SK-N-SH (cell line): ENCODE data around the gene GPR15LG.

Experiments
- CHD2 ChIP-seq: fragments of 150-350 bp; IDR thresholded peaks from 2 replicates; pipeline ENCODE4 v1.6.1; 2018; ENCODE audit warnings: low read length; ENCODE audit not compliant: partially characterized antibody
- EZH2phosphoT487 ChIP-seq: fragments of 200-600 bp; sonication (generic); IDR thresholded peaks from 2 replicates; pipeline ENCODE4 v1.6.1; 2017; ENCODE audit warnings: low read depth, mixed run types, mild to moderate bottlenecking, antibody characterized with exemption, moderate library complexity, borderline replicate concordance
- FOXM1 ChIP-seq: IDR thresholded peaks from 2 replicates; pipeline ENCODE4 v1.4.0; 2012; ENCODE audit warnings: low read depth, mild to moderate bottlenecking
- GATA2 ChIP-seq: sonication (generic); formaldehyde crosslinking; IDR thresholded peaks from 2 replicates; pipeline ENCODE4 v1.5.0; 2020; ENCODE audit warnings: mild to moderate bottlenecking, missing genetic modification reagents
- JUND ChIP-seq: IDR thresholded peaks from 2 replicates; pipeline ENCODE4 v1.4.0; 2012
- RFX5 ChIP-seq: IDR thresholded peaks from 2 replicates; pipeline ENCODE4 v1.6.1; 2012; ENCODE audit warnings: mild to moderate bottlenecking, improper control_type of control experiment, low read length
- TF ChIP-seq, protein P1 (sequence below): fragments of 200-600 bp; sonication (generic); IDR thresholded peaks from 2 replicates; pipeline ENCODE4 v1.6.1; 2017; ENCODE audit warnings: antibody characterized with exemption, mild to moderate bottlenecking, moderate library complexity
- TF ChIP-seq, protein P2 (sequence below): IDR thresholded peaks from 2 replicates; pipeline ENCODE4 v1.4.0; 2012; ENCODE audit warnings: low read depth
- TF ChIP-seq, protein P3 (sequence below): fragments of 150-350 bp; IDR thresholded peaks from 2 replicates; pipeline ENCODE4 v1.6.1; 2017; ENCODE audit warnings: antibody characterized with exemption, low read length, low read depth, borderline replicate concordance
- TF ChIP-seq, protein P4 (sequence below): IDR thresholded peaks from 2 replicates; pipeline ENCODE4 v1.6.1; 2012; ENCODE audit warnings: mild to moderate bottlenecking, low read depth, low read length, moderate library complexity

DNA sequence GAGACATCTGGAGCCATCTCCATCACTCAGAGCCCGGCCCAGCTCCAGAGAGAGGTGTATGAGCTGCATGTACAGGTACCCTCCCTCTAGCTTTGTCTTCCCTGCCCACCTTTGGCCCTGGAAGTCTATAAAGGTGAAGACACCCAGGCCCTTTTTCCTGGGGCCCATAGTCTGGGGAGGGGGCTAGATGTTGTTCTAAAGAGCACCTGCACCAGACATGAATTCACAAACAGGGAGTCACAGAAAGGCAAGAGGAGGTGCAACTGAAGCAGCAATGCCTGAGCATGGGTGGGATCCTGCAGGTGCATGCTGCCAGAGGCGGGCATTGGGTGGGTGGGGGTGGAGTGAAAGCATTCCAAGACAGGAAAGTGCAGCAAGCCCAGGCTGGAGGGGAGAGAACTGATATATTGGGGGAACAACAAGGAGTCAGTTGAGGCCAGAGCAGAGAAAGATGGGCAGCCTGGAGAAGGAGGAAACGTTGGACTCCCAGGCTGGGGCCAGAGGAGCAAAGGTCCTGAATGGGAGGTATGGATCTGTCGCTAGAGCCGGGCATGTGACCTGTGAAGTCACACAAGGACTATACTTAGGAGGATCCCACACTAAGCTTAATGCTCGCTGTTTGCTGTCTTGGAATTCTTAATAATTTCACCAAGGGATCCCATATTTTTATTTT, 32.4 kb downstream of the GPR15LG start:
- TF ChIP-seq, protein P1, sequence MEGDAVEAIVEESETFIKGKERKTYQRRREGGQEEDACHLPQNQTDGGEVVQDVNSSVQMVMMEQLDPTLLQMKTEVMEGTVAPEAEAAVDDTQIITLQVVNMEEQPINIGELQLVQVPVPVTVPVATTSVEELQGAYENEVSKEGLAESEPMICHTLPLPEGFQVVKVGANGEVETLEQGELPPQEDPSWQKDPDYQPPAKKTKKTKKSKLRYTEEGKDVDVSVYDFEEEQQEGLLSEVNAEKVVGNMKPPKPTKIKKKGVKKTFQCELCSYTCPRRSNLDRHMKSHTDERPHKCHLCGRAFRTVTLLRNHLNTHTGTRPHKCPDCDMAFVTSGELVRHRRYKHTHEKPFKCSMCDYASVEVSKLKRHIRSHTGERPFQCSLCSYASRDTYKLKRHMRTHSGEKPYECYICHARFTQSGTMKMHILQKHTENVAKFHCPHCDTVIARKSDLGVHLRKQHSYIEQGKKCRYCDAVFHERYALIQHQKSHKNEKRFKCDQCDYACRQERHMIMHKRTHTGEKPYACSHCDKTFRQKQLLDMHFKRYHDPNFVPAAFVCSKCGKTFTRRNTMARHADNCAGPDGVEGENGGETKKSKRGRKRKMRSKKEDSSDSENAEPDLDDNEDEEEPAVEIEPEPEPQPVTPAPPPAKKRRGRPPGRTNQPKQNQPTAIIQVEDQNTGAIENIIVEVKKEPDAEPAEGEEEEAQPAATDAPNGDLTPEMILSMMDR = no peak
- TF ChIP-seq, protein P2, sequence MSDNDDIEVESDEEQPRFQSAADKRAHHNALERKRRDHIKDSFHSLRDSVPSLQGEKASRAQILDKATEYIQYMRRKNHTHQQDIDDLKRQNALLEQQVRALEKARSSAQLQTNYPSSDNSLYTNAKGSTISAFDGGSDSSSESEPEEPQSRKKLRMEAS = no peak
- TF ChIP-seq, protein P3, sequence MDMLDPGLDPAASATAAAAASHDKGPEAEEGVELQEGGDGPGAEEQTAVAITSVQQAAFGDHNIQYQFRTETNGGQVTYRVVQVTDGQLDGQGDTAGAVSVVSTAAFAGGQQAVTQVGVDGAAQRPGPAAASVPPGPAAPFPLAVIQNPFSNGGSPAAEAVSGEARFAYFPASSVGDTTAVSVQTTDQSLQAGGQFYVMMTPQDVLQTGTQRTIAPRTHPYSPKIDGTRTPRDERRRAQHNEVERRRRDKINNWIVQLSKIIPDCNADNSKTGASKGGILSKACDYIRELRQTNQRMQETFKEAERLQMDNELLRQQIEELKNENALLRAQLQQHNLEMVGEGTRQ = no peak
- TF ChIP-seq, protein P4, sequence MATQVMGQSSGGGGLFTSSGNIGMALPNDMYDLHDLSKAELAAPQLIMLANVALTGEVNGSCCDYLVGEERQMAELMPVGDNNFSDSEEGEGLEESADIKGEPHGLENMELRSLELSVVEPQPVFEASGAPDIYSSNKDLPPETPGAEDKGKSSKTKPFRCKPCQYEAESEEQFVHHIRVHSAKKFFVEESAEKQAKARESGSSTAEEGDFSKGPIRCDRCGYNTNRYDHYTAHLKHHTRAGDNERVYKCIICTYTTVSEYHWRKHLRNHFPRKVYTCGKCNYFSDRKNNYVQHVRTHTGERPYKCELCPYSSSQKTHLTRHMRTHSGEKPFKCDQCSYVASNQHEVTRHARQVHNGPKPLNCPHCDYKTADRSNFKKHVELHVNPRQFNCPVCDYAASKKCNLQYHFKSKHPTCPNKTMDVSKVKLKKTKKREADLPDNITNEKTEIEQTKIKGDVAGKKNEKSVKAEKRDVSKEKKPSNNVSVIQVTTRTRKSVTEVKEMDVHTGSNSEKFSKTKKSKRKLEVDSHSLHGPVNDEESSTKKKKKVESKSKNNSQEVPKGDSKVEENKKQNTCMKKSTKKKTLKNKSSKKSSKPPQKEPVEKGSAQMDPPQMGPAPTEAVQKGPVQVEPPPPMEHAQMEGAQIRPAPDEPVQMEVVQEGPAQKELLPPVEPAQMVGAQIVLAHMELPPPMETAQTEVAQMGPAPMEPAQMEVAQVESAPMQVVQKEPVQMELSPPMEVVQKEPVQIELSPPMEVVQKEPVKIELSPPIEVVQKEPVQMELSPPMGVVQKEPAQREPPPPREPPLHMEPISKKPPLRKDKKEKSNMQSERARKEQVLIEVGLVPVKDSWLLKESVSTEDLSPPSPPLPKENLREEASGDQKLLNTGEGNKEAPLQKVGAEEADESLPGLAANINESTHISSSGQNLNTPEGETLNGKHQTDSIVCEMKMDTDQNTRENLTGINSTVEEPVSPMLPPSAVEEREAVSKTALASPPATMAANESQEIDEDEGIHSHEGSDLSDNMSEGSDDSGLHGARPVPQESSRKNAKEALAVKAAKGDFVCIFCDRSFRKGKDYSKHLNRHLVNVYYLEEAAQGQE = no peak
- no peak for TF ChIP-seq CHD2
- no peak for TF ChIP-seq JUND
- TF ChIP-seq RFX5 = no peak
- TF ChIP-seq FOXM1 = no peak
- TF ChIP-seq EZH2phosphoT487 = no peak
- no peak for TF ChIP-seq GATA2 (CRISPR knock-in tag)
